Retinal pigment epithelial cell (primary cell): ENCODE data around the gene KCNH3.

Source experiments
- DNase-seq: peaks from one replicate; pipeline ENCODE4 v3.0.0-alpha.2; 2010; ENCODE audit warnings: low read depth
- H3K4me3 ChIP-seq: 2 replicates; pipeline ENCODE4 v1.5.1; 2011; ENCODE audit warnings: mild to moderate bottlenecking, low read length, control low read depth, moderate library complexity
- TF ChIP-seq, protein P1 (sequence below): conservative IDR thresholded peaks from 2 replicates; pipeline ENCODE4 v1.5.1; 2011; ENCODE audit warnings: low read depth, low read length, control low read depth, inconsistent platforms

Gene KCNH3

DNA sequence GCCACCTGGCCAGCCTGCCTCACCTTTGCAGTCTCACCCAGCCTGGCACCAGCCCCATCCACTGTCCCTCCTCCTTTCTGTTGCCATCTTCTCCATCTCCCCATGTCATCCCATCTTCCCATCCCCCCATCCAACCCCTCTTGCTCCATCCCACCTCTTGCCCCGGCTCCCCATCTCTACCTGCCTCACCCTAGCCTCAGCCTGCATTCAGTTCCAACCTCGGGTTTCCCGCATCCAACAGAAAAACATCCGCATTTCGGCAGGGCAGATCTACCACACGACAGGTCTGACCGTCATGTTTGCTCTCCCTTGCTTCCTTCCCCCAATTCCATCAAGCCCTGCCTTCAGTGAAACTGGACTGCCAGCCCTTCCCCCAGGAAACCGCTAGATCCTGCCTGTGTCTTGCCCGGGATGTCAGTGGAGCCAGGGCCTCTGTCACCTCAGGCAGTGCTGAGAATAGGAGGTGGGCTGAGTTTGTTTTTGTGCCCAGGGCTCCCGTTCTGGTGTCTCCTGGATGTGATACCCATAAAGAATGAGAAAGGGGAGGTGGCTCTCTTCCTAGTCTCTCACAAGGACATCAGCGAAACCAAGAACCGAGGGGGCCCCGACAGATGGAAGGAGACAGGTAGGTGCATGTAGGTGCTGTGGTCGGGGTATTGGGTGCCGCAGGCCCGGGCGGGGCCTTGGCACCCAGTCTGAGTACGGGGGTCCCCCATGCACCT lies 2.5 kb downstream of the KCNH3 start:
- DNase-seq: no peak
- TF ChIP-seq, protein P1, sequence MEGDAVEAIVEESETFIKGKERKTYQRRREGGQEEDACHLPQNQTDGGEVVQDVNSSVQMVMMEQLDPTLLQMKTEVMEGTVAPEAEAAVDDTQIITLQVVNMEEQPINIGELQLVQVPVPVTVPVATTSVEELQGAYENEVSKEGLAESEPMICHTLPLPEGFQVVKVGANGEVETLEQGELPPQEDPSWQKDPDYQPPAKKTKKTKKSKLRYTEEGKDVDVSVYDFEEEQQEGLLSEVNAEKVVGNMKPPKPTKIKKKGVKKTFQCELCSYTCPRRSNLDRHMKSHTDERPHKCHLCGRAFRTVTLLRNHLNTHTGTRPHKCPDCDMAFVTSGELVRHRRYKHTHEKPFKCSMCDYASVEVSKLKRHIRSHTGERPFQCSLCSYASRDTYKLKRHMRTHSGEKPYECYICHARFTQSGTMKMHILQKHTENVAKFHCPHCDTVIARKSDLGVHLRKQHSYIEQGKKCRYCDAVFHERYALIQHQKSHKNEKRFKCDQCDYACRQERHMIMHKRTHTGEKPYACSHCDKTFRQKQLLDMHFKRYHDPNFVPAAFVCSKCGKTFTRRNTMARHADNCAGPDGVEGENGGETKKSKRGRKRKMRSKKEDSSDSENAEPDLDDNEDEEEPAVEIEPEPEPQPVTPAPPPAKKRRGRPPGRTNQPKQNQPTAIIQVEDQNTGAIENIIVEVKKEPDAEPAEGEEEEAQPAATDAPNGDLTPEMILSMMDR: no peak
- no peak overlapping the region for H3K4me3 ChIP-seq

DNA sequence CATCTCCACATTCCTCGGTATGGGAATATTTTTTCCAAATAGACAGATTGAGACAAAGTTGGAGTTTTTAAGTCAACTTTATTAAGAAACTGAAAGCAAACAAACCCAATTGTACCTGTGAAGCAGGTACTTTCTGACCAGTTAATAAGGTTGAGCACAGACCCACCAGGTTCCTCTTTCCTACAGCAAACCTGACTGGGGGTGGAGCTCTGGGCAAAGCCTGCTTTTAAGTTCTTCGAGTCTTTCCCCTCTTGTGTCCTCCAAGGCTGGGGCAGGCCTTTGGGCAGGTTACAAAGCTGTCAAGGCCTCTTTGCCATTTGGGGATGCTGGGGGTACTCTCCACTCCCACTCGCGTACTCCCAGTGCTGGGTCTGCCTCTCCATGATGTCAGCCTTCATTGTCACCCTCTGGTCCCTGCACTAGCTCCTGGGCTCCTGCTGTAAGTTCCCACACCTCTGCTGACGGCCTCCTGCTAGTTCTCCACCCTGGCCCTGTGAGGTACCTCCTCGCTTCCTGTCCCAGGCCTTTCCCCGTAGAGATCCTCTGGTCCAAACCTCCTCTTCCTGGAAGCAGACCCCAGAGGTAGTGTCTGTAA lies 3.2 kb downstream of the KCNH3 start:
- no peak for DNase-seq
- TF ChIP-seq, protein P1: no peak

DNA sequence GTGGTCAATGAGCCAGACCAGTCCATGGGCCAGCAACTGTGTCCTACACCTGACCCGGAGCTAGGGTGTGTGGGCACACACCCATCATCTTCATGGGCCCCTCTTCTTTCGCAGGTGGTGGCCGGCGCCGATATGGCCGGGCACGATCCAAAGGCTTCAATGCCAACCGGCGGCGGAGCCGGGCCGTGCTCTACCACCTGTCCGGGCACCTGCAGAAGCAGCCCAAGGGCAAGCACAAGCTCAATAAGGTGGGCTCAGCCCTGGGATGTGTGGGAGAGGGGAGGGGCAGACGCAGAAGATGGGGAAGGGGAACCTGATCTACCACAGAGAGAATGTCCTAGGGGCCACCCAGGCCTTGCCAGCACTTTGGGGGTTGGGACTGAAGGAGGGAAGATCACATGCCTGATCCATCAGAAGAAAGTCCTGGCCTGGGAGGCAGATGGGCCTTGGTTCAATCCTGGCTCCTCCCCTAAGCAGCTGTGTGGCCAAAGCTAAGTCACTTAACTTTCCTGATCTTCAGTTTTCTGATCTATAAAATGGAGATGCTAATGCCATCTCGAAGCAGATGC lies 3.8 kb downstream of the KCNH3 start:
- TF ChIP-seq, protein P1: no peak
- DNase-seq: no peak
- H3K4me3 ChIP-seq: no peak overlapping the region

More for the DNA sequence above, 3.2 kb downstream of the KCNH3 start:
- no peak overlapping the region for H3K4me3 ChIP-seq

DNA sequence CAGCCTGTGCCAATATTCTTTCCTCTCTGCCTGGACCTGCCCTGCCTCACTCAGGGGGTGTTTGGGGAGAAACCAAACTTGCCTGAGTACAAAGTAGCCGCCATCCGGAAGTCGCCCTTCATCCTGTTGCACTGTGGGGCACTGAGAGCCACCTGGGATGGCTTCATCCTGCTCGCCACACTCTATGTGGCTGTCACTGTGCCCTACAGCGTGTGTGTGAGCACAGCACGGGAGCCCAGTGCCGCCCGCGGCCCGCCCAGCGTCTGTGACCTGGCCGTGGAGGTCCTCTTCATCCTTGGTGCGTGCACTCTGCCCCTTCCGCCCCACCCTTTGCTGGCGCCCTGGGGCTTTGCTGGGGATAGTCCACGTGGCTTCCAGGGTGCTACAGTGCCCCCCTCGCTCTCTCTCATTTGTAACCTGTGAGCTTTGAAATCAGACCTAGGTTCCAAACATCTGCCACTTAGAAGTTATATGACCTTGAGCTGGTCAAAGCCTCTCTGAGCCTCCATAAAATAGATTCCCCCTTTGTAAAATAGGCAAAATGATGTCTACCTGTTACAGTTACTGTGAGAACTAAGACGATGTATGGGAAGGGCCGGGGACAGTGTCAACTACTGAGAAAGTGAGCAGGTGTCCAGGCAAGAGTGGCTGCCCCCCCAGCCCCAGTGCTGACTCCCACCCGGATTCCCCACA lies 4.5 kb downstream of the KCNH3 start:
- TF ChIP-seq, protein P1: no peak
- no peak for DNase-seq
- H3K4me3 ChIP-seq: no peak overlapping the region

DNA sequence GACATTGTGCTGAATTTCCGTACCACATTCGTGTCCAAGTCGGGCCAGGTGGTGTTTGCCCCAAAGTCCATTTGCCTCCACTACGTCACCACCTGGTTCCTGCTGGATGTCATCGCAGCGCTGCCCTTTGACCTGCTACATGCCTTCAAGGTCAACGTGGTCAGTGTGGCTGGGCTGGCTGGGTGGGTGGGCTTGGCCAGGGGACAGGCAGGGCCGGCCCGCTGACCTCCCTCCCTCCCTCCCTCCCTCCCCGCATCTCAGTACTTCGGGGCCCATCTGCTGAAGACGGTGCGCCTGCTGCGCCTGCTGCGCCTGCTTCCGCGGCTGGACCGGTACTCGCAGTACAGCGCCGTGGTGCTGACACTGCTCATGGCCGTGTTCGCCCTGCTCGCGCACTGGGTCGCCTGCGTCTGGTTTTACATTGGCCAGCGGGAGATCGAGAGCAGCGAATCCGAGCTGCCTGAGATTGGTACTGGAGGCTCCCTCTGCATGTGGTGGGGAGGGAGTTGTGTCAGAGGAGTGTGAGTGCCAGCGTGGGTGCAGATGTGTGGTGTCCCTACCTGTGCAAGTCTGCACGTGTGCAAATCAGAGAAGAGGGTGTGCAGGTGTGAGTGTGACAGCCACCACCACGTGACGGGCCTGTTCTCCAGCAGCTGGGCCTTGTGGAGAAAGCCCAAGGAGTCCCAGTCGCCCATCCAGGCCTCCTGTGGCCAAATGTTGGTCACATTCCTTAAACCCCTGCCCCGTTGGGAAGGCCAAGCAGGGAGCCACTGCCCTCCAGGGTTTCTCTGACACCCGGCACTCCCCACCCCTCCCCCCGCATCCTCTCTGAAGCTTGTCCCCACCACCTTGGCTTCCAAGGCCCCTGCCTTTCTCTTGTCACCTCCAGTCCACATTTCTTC lies 5.3 kb downstream of the KCNH3 start:
- TF ChIP-seq, protein P1: no peak
- DNase-seq: no peak

DNA sequence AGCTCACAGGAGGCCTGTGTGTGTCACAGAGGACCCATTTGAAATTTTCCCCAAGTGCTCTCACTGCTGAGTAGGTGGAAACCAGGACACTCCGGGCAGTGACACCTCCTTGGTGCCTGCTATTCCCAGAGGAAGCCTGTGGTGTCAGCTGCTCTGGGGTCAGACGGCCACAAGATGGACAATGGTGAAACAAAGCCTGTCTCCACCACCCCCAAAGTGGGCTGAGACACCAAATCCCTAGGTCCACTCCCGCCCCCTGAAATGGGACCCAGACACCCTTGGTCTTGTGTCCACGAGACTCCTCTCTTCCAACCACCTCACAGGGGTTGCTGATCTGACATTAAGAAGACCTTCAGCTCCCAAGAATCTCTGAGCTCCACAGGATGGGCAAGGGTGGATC lies 7.0 kb downstream of the KCNH3 start:
- DNase-seq: no peak
- TF ChIP-seq, protein P1: no peak
- H3K4me3 ChIP-seq: no peak overlapping the region

More for the DNA sequence above, 5.3 kb downstream of the KCNH3 start:
- H3K4me3 ChIP-seq: no peak overlapping the region
